ENCODE data around the gene HSPA12B.

Gene HSPA12B

DNA sequence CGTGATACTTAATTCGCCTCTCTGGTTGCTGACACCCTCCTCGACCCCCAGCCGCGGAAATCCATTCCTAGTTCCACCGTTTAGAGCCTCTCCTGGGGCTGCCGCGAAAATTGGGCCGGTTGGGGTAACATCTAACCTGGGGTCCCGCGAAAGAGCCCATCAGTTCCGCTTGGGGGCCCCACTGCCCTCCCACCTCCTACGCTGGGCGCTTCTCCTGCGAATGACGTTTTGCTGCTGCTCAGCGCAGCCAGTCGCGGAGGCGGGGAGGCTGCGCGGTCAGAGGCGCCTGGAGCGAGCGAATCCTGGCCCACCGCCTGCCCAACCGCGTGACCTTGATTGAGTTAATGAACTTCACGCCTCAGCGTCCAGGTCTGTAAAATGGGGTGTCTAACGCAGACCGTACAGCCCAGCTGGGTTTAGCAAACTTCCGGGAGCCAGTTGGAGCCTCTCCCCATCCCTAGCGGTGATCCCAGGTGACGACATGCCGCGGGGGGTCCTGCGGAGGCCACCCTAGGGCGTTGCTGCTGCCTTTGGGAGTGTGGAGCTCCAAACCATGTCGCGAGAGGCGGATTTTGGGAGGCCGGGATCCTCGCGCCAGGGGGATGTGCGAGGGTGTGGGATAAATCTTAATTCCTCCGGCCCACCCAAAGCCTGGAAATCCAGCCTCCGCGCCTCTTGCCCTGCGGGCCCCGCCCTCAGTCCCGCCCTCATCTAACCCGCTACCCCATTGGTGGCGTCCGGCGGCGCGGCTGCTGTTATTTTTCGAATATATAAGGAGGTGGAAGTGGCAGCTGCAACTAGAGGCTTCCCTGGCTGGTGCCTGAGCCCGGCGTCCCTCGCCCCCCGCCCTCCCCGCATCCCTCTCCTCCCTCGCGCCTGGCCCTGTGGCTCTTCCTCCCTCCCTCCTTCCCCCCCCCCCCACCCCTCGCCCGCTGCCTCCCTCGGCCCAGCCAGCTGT is 63.3 kb downstream of the HSPA12B start, which contains the start of gene CDC25B:
Gene CDC25B (plus strand): TSS at position 800 of the 958 bp plus-strand sequence. CDS start 222 bp downstream, outside the sequence.
- DNase-seq: peak; percentile 87
- in situ Hi-C loops (cut with HindIII; ENCODE audit: low pct_ligation_motif_present, low pct_unique_long_range_greater_than_20kb, low sequenced_read_pairs): no loop called here

DNA sequence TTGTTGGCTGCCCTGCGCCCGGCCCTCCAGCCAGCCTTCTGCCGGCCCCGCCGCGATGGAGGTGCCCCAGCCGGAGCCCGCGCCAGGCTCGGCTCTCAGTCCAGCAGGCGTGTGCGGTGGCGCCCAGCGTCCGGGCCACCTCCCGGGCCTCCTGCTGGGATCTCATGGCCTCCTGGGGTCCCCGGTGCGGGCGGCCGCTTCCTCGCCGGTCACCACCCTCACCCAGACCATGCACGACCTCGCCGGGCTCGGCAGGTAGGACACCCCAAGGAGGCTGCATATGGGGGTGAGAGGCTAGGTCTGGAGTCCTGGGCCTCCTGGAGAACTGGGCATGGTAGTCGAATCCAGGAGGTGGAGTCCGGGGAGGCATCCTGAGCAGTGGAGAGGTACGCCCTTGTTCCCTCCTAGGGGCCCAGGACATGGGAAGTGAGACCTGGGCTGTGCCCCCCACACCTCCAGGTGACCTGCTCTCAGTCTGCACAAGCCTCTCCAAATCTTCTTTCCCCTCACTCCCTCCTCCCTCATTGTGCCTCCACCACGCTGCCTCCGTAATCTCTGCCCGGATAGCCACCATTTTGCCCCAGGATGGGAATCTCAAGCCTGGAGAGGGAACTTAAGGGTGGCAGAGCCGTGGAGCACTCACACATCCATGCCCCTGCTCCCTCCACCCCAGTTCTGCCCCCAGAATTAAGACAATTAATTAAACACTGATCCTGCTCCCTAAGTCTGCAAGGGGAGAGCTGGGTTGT is 64.2 kb downstream of the HSPA12B start:
- no peak for DNase-seq
- in situ Hi-C loops (cut with HindIII; ENCODE audit: low pct_ligation_motif_present, low pct_unique_long_range_greater_than_20kb, low sequenced_read_pairs): no loop called here

DNA sequence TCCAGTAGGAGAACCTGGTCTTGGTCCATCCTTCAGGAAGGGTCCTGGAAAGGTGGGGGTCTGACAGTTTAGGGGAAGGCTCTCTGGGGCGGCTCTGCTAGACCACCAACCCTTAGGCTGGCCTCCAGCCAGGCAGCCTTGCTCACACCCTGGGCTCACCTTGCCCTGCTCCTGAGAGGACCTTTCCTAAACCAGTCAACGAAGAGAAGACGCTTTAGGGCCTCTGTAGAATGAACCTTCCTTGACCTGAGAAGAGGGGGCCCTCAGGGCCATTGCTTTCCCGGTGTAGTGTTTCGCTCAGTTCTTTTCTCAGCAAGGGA is 64.7 kb downstream of the HSPA12B start:
- in situ Hi-C loops (cut with HindIII; ENCODE audit: low pct_ligation_motif_present, low pct_unique_long_range_greater_than_20kb, low sequenced_read_pairs): no loop called here

DNA sequence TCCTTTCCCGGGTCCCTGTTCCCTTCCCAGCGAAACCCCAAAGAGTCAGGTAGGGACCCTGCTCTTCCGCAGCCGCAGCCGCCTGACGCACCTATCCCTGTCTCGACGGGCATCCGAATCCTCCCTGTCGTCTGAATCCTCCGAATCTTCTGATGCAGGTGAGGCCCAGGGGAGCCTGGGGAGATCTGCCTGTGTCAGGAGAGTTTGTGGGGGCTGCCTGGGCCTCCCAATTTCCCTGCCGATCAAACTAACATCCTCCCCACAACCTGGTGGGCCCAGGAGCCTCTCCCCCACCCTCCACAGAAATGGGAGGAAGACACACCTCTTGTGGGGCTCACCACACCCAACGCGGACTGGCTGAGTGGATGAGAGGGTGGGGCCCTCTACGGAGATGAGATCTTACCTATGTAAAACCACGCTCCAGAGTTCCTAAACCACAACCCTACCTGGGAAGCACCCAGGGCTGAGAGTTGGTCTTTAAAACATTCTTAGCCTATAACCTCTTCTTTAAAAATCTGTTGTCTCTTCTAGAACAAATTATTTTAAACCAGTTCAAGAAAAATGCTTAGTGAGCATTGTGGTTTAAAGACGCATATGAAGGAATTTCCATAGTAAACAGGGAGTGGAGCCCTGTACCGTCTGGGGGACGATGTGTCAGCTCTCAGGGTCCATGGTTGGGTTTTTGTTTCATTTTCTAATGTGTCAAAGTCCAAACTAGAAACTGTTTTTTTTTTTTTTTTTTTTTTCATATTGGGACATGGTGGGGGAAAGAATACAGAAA is 65.3 kb downstream of the HSPA12B start:
- DNase-seq: no peak
- in situ Hi-C loops (cut with HindIII; ENCODE audit: low pct_ligation_motif_present, low pct_unique_long_range_greater_than_20kb, low sequenced_read_pairs): no loop called here

More for the DNA sequence above, 64.7 kb downstream of the HSPA12B start:
- DNase-seq: no peak

DNA sequence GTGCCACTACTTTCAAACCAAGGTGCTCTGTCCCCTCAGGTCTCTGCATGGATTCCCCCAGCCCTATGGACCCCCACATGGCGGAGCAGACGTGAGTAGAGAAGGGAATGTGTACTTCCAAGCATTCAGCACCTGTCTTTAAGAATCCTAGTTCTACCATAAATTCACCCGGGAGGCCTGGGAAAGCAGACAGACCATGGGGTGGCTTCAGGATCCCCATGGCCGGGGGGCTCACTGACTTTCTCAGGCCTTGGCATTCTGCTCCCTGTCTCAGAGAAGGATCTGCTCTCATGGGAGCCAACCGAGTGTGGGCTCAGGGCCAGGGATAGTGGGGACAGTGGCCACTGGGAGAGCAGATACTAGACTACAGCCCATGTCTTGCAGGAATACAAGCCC is 65.9 kb downstream of the HSPA12B start:
- in situ Hi-C loops (cut with HindIII; ENCODE audit: low pct_ligation_motif_present, low pct_unique_long_range_greater_than_20kb, low sequenced_read_pairs): no loop called here
- no peak for DNase-seq

DNA sequence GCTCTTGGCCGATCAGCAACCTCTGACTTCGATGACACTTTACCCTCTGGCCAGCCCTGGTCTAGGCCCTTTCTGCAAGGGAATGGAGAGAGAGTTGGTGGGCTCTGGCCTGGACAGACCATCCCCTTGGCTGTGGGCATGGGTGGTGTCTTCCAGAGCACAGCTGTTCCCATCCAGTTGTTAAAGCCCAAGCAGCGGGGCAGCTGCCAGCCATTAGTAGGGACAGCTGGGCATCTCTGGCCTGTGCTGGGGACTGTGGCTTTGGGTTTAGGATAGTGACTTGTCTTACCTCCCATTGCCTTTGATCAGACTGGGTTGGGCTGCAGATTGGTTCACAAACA is 66.4 kb downstream of the HSPA12B start:
- no peak for DNase-seq
- in situ Hi-C loops (cut with HindIII; ENCODE audit: low pct_ligation_motif_present, low pct_unique_long_range_greater_than_20kb, low sequenced_read_pairs): no loop called here

DNA sequence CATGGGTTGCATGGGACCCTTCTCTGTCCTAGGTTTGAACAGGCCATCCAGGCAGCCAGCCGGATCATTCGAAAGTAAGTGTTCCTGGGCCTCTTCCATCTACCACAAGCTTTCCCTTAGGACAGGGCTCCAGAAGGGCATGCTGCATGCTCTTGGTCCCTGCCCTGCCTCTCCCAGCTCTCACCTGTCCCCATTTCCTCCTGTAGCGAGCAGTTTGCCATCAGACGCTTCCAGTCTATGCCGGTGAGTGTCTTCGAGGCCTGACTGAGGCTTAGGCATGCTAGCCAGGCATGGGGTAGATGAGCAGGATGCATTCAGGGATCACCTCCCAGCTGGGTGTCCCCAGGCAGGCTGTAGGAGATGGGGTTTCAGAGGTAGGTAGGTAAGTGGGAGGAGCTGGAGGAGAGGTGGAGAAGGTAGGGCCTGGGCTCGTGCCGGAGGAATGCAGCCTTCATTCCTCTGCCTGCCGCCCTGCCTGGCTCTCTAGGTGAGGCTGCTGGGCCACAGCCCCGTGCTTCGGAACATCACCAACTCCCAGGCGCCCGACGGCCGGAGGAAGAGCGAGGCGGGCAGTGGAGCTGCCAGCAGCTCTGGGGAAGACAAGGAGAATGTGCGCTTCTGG is 67.9 kb downstream of the HSPA12B start:
- no peak for DNase-seq
- in situ Hi-C loops (cut with HindIII; ENCODE audit: low pct_ligation_motif_present, low pct_unique_long_range_greater_than_20kb, low sequenced_read_pairs): no loop called here

DNA sequence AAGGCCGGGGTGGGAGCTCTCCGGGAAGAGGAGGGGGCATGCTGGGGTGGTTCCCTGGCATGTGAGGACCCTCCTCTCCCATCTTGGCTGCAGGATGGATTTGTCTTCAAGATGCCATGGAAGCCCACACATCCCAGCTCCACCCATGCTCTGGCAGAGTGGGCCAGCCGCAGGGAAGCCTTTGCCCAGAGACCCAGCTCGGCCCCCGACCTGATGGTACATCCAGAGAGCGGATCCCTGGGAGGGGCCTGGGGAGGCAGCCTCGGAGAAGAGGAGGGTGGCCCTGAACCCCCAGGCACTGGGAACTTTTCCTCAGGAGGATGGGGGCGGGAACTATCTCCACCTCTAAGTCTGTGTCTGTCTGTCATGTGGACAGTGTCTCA is 68.4 kb downstream of the HSPA12B start:
- no peak for DNase-seq
- in situ Hi-C loops (cut with HindIII; ENCODE audit: low pct_ligation_motif_present, low pct_unique_long_range_greater_than_20kb, low sequenced_read_pairs): no loop called here

DNA sequence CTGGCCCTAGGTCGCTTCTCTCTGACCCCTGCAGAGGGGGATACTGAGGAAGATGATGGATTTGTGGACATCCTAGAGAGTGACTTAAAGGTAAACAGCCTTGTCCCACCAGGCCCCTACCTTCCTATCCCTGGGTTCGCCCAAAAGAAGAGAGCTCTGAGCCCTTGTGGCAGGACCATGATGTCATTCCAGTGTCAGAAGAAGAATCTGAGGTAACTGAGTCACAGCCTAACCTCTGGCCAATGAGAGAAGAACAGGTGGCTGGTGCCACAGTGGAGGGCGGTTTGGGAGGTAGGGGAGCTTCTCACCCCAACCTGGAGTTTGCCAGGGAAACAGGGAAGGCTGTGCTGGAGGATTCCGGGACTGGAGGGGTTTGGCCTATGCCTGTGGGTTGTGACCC is 68.8 kb downstream of the HSPA12B start:
- in situ Hi-C loops (cut with HindIII; ENCODE audit: low pct_ligation_motif_present, low pct_unique_long_range_greater_than_20kb, low sequenced_read_pairs): no loop called here
- no peak for DNase-seq

DNA sequence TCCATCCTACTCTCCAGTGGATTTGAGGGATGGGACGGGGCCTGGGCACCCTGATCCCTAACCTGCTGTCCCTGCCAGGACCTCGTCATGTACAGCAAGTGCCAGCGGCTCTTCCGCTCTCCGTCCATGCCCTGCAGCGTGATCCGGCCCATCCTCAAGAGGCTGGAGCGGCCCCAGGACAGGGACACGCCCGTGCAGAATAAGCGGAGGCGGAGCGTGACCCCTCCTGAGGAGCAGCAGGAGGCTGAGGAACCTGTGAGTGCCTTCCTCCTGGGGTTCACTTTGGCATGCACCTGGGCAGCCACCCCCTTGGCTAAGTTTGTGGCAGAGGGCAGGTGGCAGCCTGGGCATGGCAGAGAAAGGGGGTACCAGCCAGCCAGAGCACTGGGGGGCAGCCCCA is 69.4 kb downstream of the HSPA12B start:
- DNase-seq: no peak
- in situ Hi-C loops (cut with HindIII; ENCODE audit: low pct_ligation_motif_present, low pct_unique_long_range_greater_than_20kb, low sequenced_read_pairs): no loop called here

All from ACHN (cell line).